Smooth muscle cell of the brain vasculature (primary cell): ENCODE data around the gene RBM17.
"Not testable (repeated sequence)": the region's sequence is repeated elsewhere in the genome, so short reads cannot be mapped to it uniquely, and the experiment has no call there.

ENCODE experiments used
- DNase-seq: peaks from one replicate; pipeline ENCODE4 v3.0.0-alpha.2; 2012; ENCODE audit warnings: low read depth, low spot score

The RBM17 gene

DNA sequence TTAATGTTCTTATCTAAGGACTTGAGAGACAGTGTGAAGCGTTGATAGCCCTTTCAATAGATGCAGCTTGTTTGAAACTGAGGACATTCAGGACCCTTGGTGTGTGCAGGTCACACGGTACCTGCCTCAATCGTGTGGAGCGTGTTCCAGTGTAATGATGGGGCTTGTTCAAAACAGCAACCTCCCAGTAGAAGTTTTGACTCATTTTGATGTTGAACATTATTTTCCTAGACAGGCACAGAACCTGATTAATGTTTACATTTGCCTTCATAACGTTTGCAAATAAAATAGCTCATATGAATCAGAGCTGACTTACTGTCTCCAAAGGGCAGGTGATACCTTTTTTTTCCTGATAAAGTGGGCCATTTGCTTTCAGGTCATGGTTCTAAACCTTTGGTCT lies 21.3 kb downstream of the RBM17 start:
- DNase-seq: no peak

DNA sequence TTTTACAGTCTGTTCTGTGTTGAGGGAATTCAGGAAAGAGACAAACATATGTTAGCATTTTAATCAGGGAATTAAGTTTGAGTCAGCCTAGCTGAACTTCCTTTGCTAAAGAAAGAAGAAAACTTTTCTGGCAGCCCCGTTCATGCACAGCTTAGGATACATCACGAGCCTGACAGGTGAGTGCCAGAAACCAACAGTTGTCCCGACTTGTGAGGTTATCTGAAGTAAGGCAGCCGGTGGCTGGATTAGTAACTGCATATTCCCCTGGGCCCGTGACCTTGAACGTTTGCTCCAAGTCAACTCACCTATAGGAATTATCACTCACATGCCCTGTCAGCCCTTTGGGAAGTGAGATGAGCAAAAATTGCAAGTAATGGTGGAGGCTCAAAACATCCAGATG lies 24.1 kb downstream of the RBM17 start:
- no peak for DNase-seq

DNA sequence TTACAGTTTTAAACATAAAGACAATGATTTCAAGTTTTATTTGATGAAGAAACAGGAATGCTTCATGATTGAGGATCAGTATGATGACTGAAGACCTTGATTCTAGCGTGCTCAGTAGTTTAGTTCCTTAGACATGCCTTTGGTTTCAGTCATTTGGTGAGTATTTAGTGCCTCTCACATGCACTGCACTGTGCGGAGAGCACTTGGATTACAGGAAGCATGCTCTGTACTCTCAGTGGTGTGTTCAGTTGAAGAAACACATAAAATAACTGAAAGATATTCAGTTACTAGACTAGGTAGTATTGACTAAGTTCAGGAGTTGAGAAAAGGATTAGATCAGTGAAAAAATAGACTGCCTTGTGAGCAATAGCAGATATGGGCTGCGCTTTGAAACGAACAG lies 25.5 kb downstream of the RBM17 start:
- no peak for DNase-seq

DNA sequence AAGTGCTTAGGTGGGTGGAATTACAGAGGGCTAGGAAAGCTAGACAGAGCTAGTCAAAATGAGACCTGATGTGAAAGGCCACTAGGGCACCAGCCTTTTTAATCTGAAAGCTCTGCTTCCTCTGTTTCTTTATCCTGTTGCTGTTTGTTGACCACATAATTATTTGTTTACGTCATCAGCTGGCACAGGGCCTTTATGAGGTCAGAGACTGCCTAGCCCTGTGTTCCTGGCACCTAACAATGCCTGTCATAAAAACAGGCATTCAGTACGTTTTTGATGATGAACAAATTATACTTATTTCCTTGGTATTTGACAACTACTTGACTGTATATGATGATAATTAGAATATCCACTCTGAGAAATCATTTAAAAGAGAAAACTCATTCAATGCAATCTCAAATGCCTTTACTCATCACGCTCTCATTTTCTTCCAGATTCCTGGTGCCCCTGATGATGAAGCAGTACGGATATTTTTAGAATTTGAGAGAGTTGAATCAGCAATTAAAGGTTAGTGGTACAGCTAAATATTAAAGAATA lies 26.0 kb downstream of the RBM17 start:
- DNase-seq: no peak

DNA sequence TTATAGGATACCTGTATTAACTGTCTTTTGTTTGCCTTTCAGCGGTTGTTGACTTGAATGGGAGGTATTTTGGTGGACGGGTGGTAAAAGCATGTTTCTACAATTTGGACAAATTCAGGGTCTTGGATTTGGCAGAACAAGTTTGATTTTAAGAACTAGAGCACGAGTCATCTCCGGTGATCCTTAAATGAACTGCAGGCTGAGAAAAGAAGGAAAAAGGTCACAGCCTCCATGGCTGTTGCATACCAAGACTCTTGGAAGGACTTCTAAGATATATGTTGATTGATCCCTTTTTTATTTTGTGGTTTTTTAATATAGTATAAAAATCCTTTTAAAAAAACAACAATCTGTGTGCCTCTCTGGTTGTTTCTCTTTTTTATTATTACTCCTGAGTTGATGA lies 26.6 kb downstream of the RBM17 start:
- DNase-seq: no peak

DNA sequence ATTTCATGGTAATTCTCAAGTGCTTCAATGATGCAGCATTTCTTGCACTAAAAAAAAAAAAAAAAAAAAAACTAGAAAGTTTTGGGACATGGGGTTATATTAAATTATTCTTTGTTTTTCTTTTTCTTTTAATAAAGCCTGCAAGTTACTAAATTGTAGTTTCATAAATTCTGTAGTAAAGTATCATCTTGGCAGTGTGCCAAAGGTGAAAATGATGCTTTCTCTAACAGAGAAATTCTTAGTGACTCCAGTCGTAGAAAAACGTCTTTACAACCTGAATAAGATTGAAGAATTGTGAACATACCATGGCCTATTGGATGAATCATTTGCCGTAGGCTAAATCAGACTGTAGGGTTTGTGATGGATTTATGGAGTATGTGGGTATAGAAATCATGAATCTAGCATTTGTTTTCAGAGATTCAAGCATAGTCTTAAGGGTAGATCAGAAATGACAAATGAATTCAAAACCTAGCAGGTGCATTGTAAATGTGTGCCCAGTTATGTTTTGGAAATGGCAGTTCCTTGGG lies 27.1 kb downstream of the RBM17 start:
- DNase-seq: no peak

DNA sequence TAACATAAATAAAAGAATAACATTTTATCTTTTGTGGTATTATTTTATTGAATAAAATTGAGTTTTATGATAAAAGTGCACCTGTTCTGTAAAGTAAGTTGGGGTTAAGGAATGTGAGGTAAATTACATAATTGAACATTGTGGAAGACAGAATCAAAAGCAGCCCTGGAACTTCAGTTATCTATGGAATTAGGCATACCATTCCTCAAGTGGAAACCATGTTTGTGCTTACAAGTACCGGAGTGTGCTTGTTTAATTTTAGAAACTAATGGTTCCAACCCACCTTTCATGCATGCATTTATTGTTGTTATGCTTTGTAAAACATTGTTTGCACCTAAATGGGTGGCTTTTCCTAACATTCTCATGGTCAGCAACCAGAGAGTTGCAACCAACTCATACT lies 28.0 kb downstream of the RBM17 start:
- DNase-seq: no peak

DNA sequence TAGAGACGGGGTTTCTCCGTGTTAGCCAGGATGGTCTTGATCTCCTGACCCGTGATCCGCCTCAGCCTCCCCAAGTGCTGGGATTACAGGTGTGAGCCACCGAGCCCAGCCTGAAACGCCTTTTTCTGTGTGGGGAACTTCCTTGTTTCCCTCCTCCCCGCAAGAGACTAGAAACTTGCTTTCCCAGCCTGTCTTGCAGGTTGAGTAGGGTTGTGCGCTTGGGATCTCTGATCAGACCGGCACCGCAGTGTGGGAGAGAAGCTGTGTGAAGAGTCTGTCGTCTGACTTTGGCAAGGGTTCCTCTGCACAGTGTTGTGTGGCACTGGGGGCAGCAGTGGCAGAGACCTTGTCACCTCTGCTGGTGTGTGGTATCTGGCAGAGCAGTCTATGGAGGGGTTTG lies 28.9 kb downstream of the RBM17 start:
- DNase-seq: no peak

DNA sequence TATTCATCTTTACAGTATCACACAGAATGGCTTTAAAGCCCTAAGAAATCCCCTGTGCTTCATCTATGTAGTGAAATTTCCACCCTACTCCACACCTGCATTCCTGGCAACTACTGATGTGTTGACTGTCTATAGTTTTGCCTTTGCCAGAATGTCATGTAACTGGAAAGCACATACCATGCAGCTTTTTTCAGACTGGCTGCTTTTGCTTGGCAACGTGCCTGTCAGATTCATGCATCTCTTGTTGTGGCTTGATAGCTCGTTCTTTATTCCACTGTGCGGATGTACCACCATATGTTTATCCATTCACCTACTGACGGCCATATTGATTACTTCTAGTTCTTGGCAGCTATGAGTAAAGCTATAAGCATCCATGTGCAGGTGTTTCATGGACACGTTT lies 30.6 kb downstream of the RBM17 start:
- DNase-seq: no peak

DNA sequence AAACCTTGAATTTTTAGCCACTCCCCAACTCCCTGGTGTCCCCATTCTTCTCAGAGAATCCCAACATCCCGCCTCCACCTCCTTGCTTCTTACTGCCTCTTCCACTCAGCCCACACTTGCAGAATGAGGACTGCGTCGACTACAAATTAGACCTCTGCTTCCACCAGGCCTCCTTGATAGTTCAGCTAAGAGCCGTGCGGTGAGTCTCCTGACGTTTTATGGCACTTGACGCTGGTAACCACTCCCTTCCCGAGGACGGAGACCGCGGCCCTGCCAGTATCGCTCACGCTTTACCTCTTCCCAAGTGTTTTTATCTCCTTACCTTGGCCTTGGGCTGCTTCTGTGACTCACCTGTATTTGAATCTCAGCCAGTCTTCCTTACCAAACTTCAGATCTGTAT lies 31.1 kb downstream of the RBM17 start:
- DNase-seq: no peak

DNA sequence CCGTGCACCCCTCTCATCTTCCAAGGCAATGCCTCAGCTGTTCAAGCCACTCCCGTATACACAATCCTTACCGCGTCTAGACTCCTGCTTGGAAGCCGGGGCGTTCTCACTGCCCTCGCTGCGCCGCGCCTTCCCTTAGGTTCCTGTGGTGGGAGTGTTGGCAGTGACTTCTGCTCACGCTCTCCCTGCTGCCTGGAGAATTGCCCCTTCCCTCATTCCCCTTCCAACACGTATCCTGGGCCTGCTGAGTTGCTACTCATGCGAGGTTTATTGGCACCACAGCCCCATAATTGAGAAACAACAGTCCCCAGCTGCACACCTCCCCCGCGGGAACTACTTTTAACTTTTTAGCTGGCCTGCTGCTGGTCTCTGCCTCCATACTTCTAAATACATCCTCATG lies 31.9 kb downstream of the RBM17 start:
- DNase-seq: no peak

DNA sequence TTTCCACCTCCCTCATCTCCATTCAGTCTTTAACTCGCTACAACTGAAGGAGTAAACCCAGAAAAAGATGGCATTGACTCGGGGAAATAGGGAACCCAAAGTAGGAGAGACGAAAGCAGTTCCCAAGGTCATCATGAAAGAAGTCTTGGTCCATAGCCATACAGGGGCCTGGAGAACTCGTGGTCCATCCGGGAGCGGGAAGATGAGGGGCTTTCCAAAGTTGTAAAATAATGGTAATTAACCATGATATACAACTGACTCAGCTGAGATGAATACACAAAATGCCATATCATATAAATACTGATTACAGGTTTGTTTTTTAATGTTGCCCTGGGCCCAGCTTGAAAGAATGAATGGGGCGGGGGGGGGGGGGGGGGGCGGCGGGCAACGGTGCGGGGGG lies 32.3 kb downstream of the RBM17 start:
- DNase-seq: no peak

DNA sequence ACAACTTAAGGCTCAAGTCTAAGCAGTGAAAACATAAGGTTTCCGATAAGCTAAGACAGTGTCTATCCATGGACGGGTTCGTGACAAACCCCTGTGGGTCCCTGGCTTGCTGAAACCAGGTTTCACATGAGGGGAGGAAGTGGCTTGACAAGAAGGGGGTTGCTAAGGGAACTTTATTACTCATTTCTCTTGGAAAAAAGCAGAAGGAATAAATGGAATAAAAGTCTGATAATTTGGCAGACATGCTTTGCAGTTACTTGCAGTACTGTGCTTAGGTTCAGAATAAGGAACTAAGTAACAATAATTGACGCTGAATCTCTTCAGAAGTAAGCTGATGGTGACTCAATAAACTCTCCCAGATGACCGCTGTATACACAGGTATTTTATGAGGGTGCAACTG lies 34.7 kb downstream of the RBM17 start:
- DNase-seq: no peak

DNA sequence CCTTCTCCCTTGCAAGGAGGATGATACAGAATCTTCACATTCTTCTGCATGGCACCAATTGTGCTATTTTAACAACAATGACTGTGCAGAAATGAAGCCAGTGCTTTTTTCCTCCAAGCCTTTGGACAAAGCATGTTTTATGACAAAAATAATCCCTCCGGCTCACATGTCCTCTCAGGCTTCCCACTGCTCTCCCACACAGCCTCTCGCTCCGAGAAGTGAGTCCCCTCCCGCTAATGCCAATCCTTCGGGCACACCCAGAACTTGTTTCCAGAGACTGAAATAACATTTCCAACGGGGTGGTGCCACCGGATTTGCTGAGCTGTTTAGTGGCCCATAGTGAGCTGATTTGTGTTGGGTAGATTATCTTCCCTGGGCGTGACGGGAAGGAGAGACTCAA lies 35.8 kb downstream of the RBM17 start:
- DNase-seq: no peak

DNA sequence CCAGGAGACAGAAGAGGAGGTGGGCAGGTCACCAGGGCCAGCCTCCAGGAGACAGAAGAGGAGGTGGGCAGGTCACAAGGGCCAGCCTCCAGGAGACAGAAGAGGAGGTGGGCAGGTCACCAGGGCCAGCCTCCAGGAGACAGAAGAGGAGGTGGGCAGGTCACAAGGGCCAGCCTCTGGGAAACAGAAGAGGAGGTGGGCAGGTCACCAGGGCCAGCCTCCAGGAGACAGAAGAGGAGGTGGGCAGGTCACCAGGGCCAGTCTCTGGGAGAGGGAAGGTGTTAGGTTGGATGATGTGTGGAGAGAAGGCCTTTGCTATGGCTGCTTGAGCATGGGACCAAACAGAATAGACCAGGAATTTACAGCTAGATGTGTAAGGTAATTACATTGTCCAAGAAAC lies 38.6 kb downstream of the RBM17 start:
- DNase-seq: not testable (repeated sequence)

DNA sequence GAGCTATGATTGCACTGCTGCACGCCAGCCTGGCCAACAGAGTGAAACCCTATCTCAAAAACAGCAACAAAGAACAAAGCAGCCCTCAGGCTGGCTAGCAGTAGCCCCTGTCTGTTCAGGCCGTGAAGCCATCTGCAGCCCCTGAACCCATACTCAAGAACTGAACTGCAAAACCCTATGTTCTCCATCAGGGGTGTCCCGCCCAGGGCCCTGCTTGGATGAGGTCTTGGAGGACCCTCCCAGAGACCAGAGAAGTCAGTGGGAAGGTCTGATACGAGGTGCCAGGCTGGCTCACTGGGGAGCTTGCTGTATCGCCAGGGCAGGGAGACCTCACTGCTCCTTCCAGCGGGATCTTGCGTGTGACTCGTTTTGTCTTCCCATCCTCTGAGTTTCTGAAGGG lies 39.3 kb downstream of the RBM17 start:
- DNase-seq: no peak

DNA sequence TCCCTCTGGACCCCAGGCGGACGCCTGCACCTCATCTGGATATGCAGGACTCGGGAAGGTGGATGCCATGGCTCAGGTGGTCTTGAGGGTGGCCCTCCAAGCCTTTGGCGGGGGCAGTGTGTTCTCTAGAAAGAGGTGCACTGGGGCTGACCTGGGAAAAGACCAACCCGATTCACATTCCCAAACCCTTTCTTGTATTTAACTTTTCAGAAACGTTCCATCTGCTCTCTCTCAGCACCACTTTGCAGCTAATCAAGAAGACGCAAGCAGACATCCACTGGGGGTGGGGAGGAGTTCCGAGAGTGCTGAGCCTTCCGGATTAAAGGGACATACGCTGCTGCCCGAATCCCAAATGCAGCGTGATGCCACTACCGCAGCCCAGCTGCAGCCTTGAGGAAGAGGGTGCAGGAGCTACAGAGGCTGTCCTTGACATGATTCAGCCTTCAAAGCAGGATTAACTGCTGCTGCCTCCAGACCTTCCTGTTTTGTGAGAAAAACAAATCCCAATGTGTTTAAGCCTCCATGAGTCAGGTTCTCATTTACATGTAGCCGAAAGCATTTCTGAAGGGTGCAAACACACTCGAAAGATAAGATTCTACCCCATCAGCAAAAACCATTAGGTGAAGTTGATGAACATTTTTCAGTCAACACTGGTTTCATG lies 39.9 kb downstream of the RBM17 start:
- DNase-seq: no peak

DNA sequence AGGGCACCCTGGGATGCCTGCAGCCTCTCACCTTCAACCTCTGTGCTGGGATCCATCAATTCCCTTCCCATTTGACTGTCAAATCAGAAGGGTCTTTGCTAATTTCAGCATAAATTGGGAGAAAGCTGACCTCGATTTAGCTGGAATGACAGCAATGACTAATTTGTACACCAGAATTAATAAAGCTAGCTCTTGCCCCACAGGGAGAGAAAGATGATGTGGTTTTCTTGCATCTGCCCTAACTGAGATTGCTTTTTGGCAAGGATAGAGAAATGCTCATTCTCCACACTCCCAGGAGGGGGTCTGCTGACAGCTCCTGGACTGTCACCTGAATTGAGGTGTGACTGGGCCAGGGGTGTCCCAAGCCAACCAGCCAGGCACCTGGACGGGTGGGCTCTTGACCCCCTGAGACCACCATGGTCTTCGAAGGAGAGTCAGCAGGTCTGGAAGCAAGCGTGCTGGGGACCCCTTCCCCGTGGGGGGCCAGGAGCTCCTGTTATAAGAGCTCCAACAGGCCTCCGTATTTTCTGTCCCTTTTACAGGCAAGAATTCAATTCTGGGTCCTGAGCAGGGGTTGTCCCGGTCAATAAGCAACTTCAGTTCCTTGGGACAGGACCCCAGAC lies 42.1 kb downstream of the RBM17 start:
- DNase-seq: no peak

DNA sequence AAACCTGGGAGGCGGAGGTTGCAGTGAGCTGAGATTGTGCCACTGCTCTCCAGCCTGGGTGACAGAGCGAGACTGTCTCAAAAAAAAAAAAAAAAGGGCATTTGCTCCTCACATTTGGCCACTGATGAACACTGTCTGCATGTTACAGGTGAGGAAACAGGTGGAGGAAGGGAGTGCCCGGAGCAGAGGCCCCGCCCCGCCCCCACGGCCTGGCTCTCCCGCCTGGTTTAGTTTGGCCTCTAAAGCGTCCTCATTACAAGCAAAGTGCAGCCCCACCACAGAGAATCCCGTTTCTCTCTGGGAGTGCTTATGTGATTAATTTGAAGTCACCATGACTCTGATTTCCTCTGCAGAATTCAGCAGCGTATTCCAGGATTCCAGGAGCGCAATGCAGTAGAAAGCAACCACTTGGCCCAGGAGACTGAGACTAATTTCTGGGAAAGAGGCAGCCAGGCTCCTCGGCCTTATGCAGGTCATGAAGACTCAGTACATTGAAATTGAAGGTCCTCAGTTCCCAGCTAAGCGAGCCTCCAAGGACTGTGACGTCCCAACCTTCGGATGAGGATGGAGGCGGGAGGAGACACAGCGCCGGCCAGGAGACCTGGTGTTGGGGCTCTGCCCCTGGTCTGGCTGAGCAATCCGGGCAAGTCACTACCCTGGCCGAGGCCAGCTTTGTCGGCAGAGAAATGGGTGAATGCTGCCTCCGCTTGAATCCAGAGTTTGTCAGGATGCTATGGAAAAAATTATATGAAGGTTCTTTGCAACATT lies 44.7 kb downstream of the RBM17 start:
- no peak for DNase-seq

DNA sequence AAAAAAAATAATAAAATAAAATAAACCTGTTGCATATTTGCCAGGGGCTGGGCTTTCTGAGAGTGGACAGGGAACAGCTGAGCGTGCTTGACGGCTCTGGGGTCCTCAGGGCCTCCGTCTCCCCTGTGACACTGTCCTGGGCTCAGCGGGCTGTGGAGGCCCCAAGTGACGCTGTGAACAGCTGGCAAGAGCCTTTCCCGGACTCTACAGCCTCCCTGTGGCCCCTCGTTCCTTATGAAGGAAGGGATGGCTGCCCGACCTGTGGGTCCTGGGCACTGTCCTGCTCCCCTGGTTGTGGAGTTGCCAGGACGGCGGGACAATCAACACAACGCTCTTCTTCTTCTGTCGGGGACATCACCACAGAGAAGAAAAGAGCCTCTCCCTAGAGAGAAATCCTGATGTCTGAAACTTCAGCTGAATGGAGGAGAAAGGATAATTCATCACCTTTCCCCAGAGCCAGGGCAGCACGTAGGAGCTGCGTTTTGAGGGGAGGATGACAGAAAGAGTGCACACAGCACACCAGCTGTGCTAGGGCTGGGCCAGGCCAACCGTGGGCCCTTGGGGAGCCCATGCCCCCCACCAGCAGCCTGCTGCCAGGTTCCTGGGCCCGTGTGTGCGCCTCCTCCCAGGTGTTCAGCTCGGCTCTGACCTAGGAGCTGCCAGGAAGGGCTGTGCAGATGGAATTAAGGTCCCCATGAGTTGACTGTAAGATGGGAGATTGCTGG lies 45.4 kb downstream of the RBM17 start:
- no peak for DNase-seq

DNA sequence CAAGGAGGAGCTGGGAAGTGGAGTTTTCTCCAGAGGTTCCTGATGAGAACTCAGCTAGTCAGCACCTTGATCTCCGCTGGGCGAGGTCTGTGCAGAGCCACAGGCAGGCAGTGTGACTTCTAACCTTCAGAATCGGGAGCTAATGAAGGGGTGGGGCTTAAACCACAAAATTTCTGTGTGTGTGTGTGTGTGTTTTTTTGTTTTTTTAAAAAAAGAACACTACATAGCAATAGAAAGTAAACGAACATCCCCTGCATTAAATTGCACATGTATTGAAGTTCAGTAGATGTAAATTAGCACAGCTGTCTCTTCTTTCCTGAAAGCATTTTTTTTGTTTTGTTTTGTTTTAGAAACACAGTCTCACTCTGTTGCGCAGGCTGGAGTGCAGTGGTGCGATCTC lies 46.2 kb downstream of the RBM17 start:
- no peak for DNase-seq

DNA sequence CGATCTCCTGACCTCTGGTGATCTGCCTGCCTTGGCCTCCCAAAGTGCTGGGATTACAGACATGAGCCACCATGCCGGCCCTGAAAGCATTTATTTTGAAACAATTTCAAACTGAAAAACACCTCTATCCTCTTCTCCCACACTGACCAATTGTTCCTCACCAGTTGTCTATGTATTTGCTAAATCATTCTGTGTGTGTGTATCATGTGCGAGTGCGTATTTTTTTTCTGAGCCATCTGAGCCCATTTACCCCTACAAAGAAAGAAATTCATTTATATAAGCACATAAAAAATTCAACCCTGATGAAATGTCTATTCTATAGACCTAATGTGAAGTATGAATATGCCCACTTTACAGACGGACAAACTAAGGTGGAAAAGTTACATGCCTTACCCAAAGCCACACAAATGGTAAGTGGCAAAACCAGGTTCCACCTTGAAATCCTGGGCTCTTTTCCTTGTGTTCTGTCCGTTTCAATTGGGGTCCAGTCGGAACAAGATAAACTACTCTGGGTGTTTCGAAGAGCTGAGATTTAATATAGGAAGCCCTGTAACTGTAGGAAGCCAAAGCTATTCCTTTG lies 46.8 kb downstream of the RBM17 start:
- DNase-seq: no peak
